ENCODE data around the gene PRR7.

The PRR7 gene

DNA sequence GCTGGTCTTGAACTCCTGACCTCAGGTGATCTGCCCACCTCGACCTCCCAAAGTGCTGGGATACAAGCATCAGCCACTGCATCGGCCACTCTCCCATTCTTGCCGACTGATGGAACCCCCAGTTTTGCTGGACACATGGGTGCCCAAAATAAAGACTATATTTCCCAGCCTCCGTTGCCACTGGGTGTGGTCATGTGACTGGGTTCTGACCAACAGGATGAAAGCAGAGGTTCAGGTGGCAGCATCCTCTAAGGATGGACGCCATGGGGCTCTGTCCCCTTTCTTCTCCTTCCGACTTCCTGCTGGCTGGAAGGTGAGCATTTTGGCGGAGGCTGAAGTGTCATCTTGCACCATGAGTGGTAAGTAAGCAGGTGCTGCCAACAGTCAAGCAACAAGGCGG lies 40.5 kb downstream of the PRR7 start:
- Histone ChIP-seq H3K27ac (no peak overlapping the region), H3K4me3 (ENCODE audit: low read depth, low read length) (no peak overlapping the region), H3K27me3 (replicated peaks) (no peaks in the 10 kb centered on the region), H3K36me3 (replicated peaks) (peaks cover 94% of the 10 kb centered on the region)
- DNase-seq: no peak
- TF ChIP-seq, protein P1, sequence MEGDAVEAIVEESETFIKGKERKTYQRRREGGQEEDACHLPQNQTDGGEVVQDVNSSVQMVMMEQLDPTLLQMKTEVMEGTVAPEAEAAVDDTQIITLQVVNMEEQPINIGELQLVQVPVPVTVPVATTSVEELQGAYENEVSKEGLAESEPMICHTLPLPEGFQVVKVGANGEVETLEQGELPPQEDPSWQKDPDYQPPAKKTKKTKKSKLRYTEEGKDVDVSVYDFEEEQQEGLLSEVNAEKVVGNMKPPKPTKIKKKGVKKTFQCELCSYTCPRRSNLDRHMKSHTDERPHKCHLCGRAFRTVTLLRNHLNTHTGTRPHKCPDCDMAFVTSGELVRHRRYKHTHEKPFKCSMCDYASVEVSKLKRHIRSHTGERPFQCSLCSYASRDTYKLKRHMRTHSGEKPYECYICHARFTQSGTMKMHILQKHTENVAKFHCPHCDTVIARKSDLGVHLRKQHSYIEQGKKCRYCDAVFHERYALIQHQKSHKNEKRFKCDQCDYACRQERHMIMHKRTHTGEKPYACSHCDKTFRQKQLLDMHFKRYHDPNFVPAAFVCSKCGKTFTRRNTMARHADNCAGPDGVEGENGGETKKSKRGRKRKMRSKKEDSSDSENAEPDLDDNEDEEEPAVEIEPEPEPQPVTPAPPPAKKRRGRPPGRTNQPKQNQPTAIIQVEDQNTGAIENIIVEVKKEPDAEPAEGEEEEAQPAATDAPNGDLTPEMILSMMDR (IDR thresholded peaks at IDR 0.05; ENCODE audit: low read depth, low read length, missing control alignments): no peak
- in situ Hi-C loops (cut with HindIII; ENCODE audit: low pct_ligation_motif_present, low sequenced_read_pairs): no loop called here

GRCh38 chr5:177487975-177488374 lies 41.4 kb downstream of the PRR7 start:
- no peak overlapping the region for H3K27ac ChIP-seq
- TF ChIP-seq, protein P1 (IDR thresholded peaks at IDR 0.05; ENCODE audit: low read depth, low read length, missing control alignments): peak; percentile 17
- peaks cover 97% of the 10 kb centered on the region for H3K36me3 ChIP-seq (replicated peaks)
- DNase-seq: no peak
- H3K4me3 ChIP-seq (ENCODE audit: low read depth, low read length): no peak overlapping the region
- in situ Hi-C loops (cut with HindIII; ENCODE audit: low pct_ligation_motif_present, low sequenced_read_pairs): no loop called here
- no peaks in the 10 kb centered on the region for H3K27me3 ChIP-seq (replicated peaks)

- TF ChIP-seq, protein P1 (IDR thresholded peaks at IDR 0.05; ENCODE audit: low read depth, low read length, missing control alignments): peak; percentile 51
- no peak overlapping the region for H3K27ac ChIP-seq
- DNase-seq: no peak
- no peak overlapping the region for H3K4me3 ChIP-seq (ENCODE audit: low read depth, low read length)
- H3K36me3 ChIP-seq (replicated peaks): peaks cover 97% of the 10 kb centered on the region
- no peaks in the 10 kb centered on the region for H3K27me3 ChIP-seq (replicated peaks)
- in situ Hi-C loops (cut with HindIII; ENCODE audit: low pct_ligation_motif_present, low sequenced_read_pairs): no loop called here
Measured at GRCh38 chr5:177489119-177489716, 42.6 kb downstream of the PRR7 start.

- TF ChIP-seq, protein P1 (IDR thresholded peaks at IDR 0.05; ENCODE audit: low read depth, low read length, missing control alignments): no peak
- DNase-seq: no peak
- Histone ChIP-seq H3K27me3 (replicated peaks) (no peaks in the 10 kb centered on the region), H3K4me3 (ENCODE audit: low read depth, low read length) (no peak overlapping the region), H3K36me3 (replicated peaks) (peaks cover 89% of the 10 kb centered on the region), H3K27ac (no peak overlapping the region)
- in situ Hi-C loops (cut with HindIII; ENCODE audit: low pct_ligation_motif_present, low sequenced_read_pairs): no loop called here
Measured at GRCh38 chr5:177490311-177490991, 43.8 kb downstream of the PRR7 start.

GRCh38 chr5:177490992-177491391 lies 44.4 kb downstream of the PRR7 start:
- in situ Hi-C loops (cut with HindIII; ENCODE audit: low pct_ligation_motif_present, low sequenced_read_pairs): no loop called here
- Histone ChIP-seq H3K4me3 (ENCODE audit: low read depth, low read length) (no peak overlapping the region), H3K27me3 (replicated peaks) (no peaks in the 10 kb centered on the region), H3K27ac (peak overlapping the region; percentile 17), H3K36me3 (replicated peaks) (peaks cover 88% of the 10 kb centered on the region)
- no peak for DNase-seq
- TF ChIP-seq, protein P1 (IDR thresholded peaks at IDR 0.05; ENCODE audit: low read depth, low read length, missing control alignments): no peak

Measured in brain microvascular endothelial cell (primary cell).